Measurements from ENCODE around the gene TEX22.

The TEX22 gene

GRCh38 chr14:105350450-105351244 is 47.7 kb upstream of the TEX22 start:
- Histone ChIP-seq H3K27ac (ENCODE audit: low read depth, low read length, poor library complexity, severe bottlenecking) (no peak overlapping the region), H3K9me3 (ENCODE audit: low read length) (no peaks in the 10 kb centered on the region), H3K4me2 (ENCODE audit: low read length) (no peak overlapping the region), H3K9me2 (ENCODE audit: low read depth, low read length) (no peaks in the 10 kb centered on the region), H4K20me1 (ENCODE audit: insufficient read depth, low read length) (no peaks in the 10 kb centered on the region), H3K4me1 (ENCODE audit: insufficient read depth, low read length, severe bottlenecking) (no peaks in the 10 kb centered on the region), H3F3A (ENCODE audit: insufficient read depth, low read length) (no peaks in the 10 kb centered on the region), H2AFZ (ENCODE audit: low read length) (no peak overlapping the region), H3K79me2 (ENCODE audit: insufficient read depth, low read length) (no peaks in the 10 kb centered on the region), H3K27me3 (ENCODE audit: insufficient read depth, low read length) (peaks cover 4% of the 10 kb centered on the region; the same call in 1 of the 2 replicates), H3K4me3 (ENCODE audit: low read depth, low read length, poor library complexity, severe bottlenecking) (no peak overlapping the region), H3K9ac (ENCODE audit: low read length) (no peak overlapping the region), H3K36me3 (ENCODE audit: insufficient read depth, low read length) (no peaks in the 10 kb centered on the region)
- TF ChIP-seq EZH2 (IDR thresholded peaks at IDR 0.05; ENCODE audit: borderline replicate concordance, low read length) = no peak
- no peak for TF ChIP-seq CTCF (IDR thresholded peaks at IDR 0.05; ENCODE audit: low read length)

- no peak for TF ChIP-seq CTCF (IDR thresholded peaks at IDR 0.05; ENCODE audit: low read length)
- no peak for TF ChIP-seq EZH2 (IDR thresholded peaks at IDR 0.05; ENCODE audit: borderline replicate concordance, low read length)
- H2AFZ ChIP-seq (ENCODE audit: low read length) = no peak overlapping the region
- H3K27ac ChIP-seq (ENCODE audit: low read depth, low read length, poor library complexity, severe bottlenecking) = no peak overlapping the region
- H3K36me3 ChIP-seq (ENCODE audit: insufficient read depth, low read length) = no peaks in the 10 kb centered on the region
- no peak overlapping the region for H3K4me3 ChIP-seq (ENCODE audit: low read depth, low read length, poor library complexity, severe bottlenecking)
- H3F3A ChIP-seq (ENCODE audit: insufficient read depth, low read length) = no peaks in the 10 kb centered on the region
- H3K9me3 ChIP-seq (ENCODE audit: low read length) = no peaks in the 10 kb centered on the region
- H3K4me2 ChIP-seq (ENCODE audit: low read length) = no peak overlapping the region
- no peaks in the 10 kb centered on the region for H3K9me2 ChIP-seq (ENCODE audit: low read depth, low read length)
- no peak overlapping the region for H3K9ac ChIP-seq (ENCODE audit: low read length)
- H3K4me1 ChIP-seq (ENCODE audit: insufficient read depth, low read length, severe bottlenecking) = no peaks in the 10 kb centered on the region
- H3K27me3 ChIP-seq (ENCODE audit: insufficient read depth, low read length) = 0 out of 2 replicates have a peak, but pooled peaks cover 4% of the 10 kb centered on the region
- no peaks in the 10 kb centered on the region for H3K79me2 ChIP-seq (ENCODE audit: insufficient read depth, low read length)
- no peaks in the 10 kb centered on the region for H4K20me1 ChIP-seq (ENCODE audit: insufficient read depth, low read length)
These were observed 46.9 kb upstream of the TEX22 start for GRCh38 chr14:105351410-105351809.

GRCh38 chr14:105351920-105352851 is 46.2 kb upstream of the TEX22 start:
- H3F3A ChIP-seq (ENCODE audit: insufficient read depth, low read length) = no peaks in the 10 kb centered on the region
- no peak for TF ChIP-seq EZH2 (IDR thresholded peaks at IDR 0.05; ENCODE audit: borderline replicate concordance, low read length)
- peak; percentile 96 for TF ChIP-seq CTCF (IDR thresholded peaks at IDR 0.05; ENCODE audit: low read length)
- no peak overlapping the region for H2AFZ ChIP-seq (ENCODE audit: low read length)
- 0 out of 2 replicates have a peak, but pooled peaks cover 4% of the 10 kb centered on the region for H3K27me3 ChIP-seq (ENCODE audit: insufficient read depth, low read length)
- H3K36me3 ChIP-seq (ENCODE audit: insufficient read depth, low read length) = no peaks in the 10 kb centered on the region
- no peak overlapping the region for H3K4me2 ChIP-seq (ENCODE audit: low read length)
- no peaks in the 10 kb centered on the region for H3K79me2 ChIP-seq (ENCODE audit: insufficient read depth, low read length)
- no peak overlapping the region for H3K9ac ChIP-seq (ENCODE audit: low read length)
- no peaks in the 10 kb centered on the region for H3K4me1 ChIP-seq (ENCODE audit: insufficient read depth, low read length, severe bottlenecking)
- H4K20me1 ChIP-seq (ENCODE audit: insufficient read depth, low read length) = no peaks in the 10 kb centered on the region
- H3K4me3 ChIP-seq (ENCODE audit: low read depth, low read length, poor library complexity, severe bottlenecking) = no peak overlapping the region
- no peaks in the 10 kb centered on the region for H3K9me2 ChIP-seq (ENCODE audit: low read depth, low read length)
- no peak overlapping the region for H3K27ac ChIP-seq (ENCODE audit: low read depth, low read length, poor library complexity, severe bottlenecking)
- H3K9me3 ChIP-seq (ENCODE audit: low read length) = no peaks in the 10 kb centered on the region
